ENCODE measurements around the gene SAMD4A.

SAMD4A gene

GRCh38 chr14:54812617-54813016 is 245.7 kb downstream of the SAMD4A start:
- DNase-seq = no peak

DNA sequence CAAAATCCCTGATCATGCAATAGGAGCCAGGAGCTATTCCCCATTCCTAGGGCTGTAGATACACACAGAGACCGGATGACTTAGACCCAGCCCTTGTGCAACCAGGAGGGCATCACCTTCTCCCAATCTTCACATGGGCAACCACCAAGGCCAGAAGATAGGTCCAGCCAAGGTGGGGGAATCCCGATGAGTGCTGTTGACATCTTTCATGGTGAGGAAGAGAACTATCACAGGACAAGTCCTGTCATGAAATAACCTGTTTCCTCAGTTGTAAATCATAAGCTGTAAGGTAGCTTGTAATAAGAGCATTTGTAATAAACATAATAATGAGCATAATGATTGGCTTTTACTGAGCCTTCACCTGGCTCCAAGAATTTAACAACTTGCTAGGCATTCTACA is 246.2 kb downstream of the SAMD4A start:
- no peak for DNase-seq

- no peak for DNase-seq
These were observed 247.1 kb downstream of the SAMD4A start for GRCh38 chr14:54814076-54814475.

- no peak for DNase-seq
These were observed 248.1 kb downstream of the SAMD4A start for GRCh38 chr14:54815016-54815415.

GRCh38 chr14:54815515-54815914 is 248.6 kb downstream of the SAMD4A start:
- DNase-seq = no peak

GRCh38 chr14:54816450-54816849 is 249.5 kb downstream of the SAMD4A start:
- DNase-seq = no peak

GRCh38 chr14:54817506-54817905 is 250.6 kb downstream of the SAMD4A start:
- no peak for DNase-seq

- no peak for DNase-seq
These were observed 251.5 kb downstream of the SAMD4A start for GRCh38 chr14:54818201-54819133.

- DNase-seq = no peak
These were observed 255.8 kb downstream of the SAMD4A start for GRCh38 chr14:54822685-54823084.

DNA sequence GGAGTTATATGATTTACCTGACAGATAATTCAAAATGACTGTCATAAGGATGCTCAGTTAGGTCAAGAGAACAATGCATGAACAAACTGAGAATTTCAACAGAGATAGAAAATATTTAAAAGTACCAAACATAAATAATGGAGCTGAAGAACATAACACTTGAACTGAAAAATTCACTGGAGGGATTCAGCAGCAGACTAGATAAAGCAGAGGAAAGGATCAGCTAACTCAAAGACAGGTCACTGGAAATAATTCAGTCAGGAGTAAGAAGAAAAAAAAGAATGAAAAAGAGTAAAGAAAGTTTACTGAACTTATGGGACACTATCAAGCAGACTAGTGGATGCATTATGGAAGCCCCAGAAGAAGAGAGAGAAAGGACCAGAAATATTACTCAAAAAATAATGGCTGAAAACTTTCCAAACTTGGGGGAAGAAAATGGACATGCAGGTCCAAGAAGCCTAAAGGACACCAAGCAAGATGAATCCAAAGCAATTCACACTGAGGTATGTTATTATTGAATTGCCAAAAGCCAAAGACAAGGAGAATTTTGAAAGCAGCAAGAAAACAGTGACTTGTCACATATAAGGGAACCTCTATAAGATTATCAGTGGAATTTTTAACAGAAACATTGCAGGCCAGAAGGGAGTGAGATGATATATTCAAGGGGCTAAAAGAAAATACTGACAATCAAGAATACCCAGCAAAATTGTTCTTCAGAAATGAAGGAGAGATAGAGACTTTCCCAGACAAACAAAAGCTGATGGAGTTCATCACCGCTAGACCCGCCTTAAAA is 257.0 kb downstream of the SAMD4A start:
- no peak for DNase-seq

- DNase-seq = no peak
These were observed 261.1 kb downstream of the SAMD4A start for GRCh38 chr14:54828037-54828436.

GRCh38 chr14:54829486-54830224 is 262.7 kb downstream of the SAMD4A start:
- DNase-seq = no peak

- DNase-seq = no peak
These were observed 263.7 kb downstream of the SAMD4A start for GRCh38 chr14:54830650-54831049.

GRCh38 chr14:54834081-54834480 is 267.2 kb downstream of the SAMD4A start:
- DNase-seq = no peak

- no peak for DNase-seq
These were observed 267.8 kb downstream of the SAMD4A start for GRCh38 chr14:54834727-54835126.

DNA sequence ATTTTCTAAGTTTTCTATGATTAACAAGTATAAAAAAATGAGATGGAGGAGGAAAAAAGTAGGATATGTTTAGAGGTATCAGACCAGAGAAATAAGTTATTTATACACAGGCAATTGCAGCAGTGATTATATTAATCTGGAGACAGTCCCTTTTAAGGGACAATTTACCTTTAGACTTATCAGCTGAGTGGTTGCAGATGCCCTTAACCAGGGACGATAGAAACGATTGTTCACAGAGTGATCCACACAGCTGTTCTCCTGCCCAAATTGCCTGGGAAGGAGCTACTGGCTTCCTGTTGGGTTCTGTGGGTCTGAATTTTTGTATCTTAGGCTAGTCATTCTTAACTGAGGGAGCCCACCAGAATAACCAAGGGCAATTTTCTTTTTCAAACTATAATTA is 269.3 kb downstream of the SAMD4A start:
- DNase-seq = no peak

- DNase-seq = no peak
These were observed 270.7 kb downstream of the SAMD4A start for GRCh38 chr14:54837508-54838149.

GRCh38 chr14:54838931-54839512 is 272.1 kb downstream of the SAMD4A start:
- DNase-seq = no peak

GRCh38 chr14:54839701-54840119 is 272.8 kb downstream of the SAMD4A start:
- no peak for DNase-seq

GRCh38 chr14:54840336-54840735 is 273.4 kb downstream of the SAMD4A start:
- DNase-seq = no peak

DNA sequence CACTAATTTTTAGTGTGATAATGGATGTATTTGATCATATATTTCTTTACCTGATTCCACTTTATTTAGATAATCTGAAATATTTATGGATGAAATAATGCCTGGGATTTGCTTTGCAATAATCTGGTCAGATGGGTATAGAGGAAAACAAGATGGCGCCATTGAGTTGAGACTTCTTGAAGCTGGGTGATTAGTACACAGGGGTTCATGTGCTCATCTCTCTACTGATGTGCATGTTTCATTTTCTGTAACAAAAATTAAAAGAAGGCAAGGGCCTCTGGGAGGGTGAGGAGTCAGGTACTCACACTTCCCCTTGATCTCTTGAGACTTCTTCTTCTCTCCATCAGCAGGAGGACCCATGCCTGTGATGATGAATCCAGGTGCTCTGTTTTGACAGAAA is 273.9 kb downstream of the SAMD4A start:
- DNase-seq = no peak

Data from NK-92 treated with Interleukin-12 subunit alpha and Interleukin-12 subunit beta, amount 100 ng/mL, for 24 hours (cell line).